ENCODE data around the gene CACNA2D4.

CACNA2D4 gene

DNA sequence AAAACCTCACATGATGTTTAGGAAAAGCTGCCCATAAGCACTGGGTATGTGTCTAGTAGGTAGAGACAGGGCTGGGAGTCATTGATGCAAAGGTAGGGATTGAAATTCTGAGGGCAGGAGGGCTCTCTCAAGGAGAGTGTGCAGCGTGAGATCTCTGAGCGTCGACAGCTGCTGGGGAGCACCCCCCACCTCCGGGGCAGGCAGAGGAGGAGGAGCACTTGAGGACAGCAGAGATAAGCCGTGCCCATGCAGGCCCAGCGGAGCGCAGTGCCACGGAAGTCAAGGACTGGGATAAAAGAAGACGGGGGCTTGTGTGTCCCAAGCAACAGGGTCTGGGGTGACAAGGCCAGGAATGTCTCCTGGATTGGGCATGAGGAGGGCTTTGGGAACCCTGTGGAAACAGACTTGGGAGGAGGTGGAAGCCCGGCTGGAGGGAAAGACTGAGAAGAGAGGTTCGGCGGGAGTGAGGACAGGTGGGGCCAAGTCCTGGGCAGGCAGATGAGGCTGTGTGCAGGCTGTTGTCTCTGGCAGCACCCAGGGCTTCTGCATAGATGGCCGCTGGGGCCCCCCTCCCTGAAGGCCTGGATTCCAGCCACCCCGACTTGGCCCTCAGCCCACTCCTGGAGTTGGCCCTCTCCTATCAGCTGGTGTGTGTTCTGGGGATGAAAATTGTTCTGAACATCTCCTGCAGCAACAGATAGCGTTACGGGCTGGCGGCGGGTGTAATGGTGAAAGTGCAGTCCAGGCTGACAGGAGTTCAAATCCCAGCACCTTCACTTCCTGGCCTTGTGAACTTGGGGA is 1.9 kb downstream of the CACNA2D4 start:
- H3K4me3 ChIP-seq (ENCODE audit: low read depth, low read length) = no peak overlapping the region
- no peak for TF ChIP-seq CTCF (IDR thresholded peaks at IDR 0.05; ENCODE audit: low read depth, low read length)

- no peak for TF ChIP-seq CTCF (IDR thresholded peaks at IDR 0.05; ENCODE audit: low read depth, low read length)
Measured at GRCh38 chr12:1915082-1915968, 3.1 kb downstream of the CACNA2D4 start.

DNA sequence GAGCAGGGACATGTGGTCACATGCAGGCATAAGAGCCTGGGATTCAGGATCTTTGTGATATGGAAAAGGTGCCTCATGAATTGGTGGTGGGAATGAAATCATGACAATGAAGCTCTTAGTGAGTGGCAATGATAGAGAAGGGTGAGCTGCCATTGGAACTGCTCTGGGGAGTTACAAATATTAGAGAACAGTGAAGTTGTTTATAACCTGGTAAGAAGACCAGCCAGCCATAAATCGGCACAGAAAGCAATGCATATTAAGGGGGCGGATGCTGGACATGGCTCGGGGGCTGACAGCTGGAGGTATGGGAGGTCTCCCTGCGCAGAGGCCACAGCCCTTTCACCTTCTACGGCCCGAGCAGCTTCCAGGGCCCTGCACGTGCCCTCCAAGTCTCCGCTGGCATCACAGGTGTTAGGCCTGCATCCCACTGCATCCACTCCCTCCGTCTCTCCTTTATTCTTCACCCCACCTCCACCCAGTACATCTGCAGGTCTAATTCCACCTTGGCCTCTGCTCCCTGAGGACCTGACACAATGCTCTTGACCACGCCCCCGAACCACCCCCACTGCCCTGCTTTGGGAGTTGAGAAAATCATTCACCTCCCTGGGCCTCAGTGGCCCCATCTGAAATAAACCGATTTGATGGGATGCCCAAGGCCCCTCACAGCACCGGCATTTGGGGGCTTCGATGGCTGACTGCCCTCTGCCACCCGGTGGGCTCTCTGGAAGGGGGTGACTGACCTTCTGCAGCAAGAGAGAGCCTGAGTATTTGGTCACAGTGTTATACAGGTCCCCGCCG is 4.1 kb downstream of the CACNA2D4 start:
- no peak for TF ChIP-seq CTCF (IDR thresholded peaks at IDR 0.05; ENCODE audit: low read depth, low read length)
- no peak overlapping the region for H3K4me3 ChIP-seq (ENCODE audit: low read depth, low read length)

More at GRCh38 chr12:1915082-1915968, 3.1 kb downstream of the CACNA2D4 start:
- H3K4me3 ChIP-seq (ENCODE audit: low read depth, low read length) = no peak overlapping the region

DNA sequence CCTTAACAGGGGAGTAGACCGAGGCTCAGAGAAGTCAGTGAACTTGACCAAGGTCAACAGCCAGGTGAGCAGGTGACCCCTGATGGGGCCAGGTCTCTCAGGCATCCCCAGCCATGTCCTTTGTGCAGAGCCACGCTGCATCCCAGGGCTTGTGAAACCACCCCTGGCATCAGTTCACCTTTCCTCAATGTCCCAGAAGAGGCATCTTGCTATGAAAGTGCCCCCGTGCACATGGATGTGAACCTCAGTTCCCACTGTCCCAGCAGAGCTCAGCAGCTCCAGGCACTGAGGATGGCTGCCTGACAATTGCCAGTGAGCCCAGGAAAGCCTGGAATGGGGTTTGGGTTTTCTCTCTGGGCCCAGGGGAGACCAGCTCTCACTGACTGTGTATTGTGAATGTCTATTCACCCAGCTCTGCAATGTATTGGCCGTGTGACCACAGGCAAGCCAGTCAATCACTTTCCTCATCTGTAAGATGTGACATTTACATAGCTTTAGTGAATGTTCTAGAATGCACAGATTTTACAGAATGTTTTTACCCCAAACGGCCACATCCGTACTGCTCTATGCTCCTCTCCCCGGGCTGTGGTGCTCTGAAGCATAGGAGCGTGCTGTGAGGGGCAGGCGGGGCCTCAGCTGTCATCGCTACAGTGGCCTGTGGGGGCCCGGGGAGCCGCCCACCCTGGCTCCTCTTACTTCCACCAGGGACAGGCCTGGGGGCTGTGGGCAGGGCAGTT is 4.9 kb downstream of the CACNA2D4 start:
- no peak overlapping the region for H3K4me3 ChIP-seq (ENCODE audit: low read depth, low read length)
- no peak for TF ChIP-seq CTCF (IDR thresholded peaks at IDR 0.05; ENCODE audit: low read depth, low read length)

DNA sequence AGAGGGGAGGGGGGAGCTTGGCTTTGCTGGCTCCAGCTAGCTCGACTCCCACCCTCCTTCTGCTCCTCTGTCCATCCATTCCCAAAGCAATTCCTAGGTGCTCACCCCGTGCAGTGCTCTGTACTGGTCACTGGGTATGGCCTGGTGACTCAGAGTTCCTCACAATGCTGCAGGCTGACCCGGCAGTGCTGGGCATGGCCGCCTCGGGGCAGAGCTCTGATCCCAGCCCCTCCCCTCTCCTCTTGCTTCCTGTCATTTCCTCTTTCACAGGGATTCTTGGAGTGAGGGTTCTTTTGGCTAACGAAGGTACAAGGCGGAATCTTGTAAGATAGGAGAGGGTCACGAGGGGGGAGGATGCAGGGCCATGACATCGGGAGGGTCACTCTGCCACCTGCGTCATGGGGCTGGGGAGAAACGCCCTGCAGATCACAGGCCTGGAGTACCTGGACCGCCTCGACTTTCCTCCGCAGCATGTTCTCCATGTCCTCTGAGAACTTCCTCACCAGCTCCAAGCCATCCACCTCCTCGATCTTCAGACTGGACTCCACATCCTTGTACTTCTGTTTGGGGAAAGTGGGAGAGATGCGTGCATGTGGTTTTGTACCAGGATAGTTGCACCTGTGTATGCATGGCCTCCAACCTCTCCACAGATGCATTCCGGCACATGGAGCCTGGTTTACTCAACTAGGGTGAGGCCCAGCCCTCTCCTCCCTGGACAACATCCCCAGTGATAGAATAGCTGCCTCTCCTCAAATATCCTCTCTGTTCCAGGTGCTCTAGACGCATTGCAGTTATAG is 5.7 kb downstream of the CACNA2D4 start:
- H3K4me3 ChIP-seq (ENCODE audit: low read depth, low read length) = no peak overlapping the region
- no peak for TF ChIP-seq CTCF (IDR thresholded peaks at IDR 0.05; ENCODE audit: low read depth, low read length)
